Measurements from ENCODE around the gene TWIST1. TPM values are rescaled to one million over a fixed set of nuclear protein-coding genes. Genes with fewer than 3 reads are reported as not detected.

The TWIST1 gene
- total and polyA plus RNA-seq, 4 donors = 8.5 to 44.6 (median 12.1) TPM

GRCh38 chr7:19133886-19134285 lies 16.4 kb upstream of the TWIST1 start:
- Histone ChIP-seq H3K27me3 (ENCODE audit: control insufficient read depth in 1 of 2, insufficient read depth in 2 of 2, low read length in 1 of 2) (no peaks in the 10 kb centered on the region), H3K4me1 (ENCODE audit: control insufficient read depth in 1 of 2, insufficient read depth in 2 of 2, low read length in 2 of 2) (no peaks in the 10 kb centered on the region), H3K27ac (ENCODE audit: low read depth in 1 of 2, low read length in 2 of 2) (no peak overlapping the region), H3K9me3 (ENCODE audit: control insufficient read depth, low read length) (no peaks in the 10 kb centered on the region), H3K36me3 (ENCODE audit: control insufficient read depth in 1 of 2, insufficient read depth in 2 of 2, low read length in 1 of 2) (no peaks in the 10 kb centered on the region), H3K4me3 (ENCODE audit: low read length in 2 of 2) (no peak overlapping the region)
- intact Hi-C loops (cut with DNase I) = no loop called here
- ATAC-seq (ENCODE audit: low FRiP score) (no peak), DNase-seq (no peak)
- WGBS, 2 donors = 31 to 41% methylated on average over 4 of the region's 4 CpGs

GRCh38 chr7:19133390-19133789 lies 16.0 kb upstream of the TWIST1 start:
- Histone ChIP-seq H3K9me3 (ENCODE audit: control insufficient read depth, low read length) (no peaks in the 10 kb centered on the region), H3K4me3 (ENCODE audit: low read length in 2 of 2) (no peak overlapping the region), H3K4me1 (ENCODE audit: control insufficient read depth in 1 of 2, insufficient read depth in 2 of 2, low read length in 2 of 2) (no peaks in the 10 kb centered on the region), H3K27ac (ENCODE audit: low read depth in 1 of 2, low read length in 2 of 2) (no peak overlapping the region), H3K36me3 (ENCODE audit: control insufficient read depth in 1 of 2, insufficient read depth in 2 of 2, low read length in 1 of 2) (no peaks in the 10 kb centered on the region), H3K27me3 (ENCODE audit: control insufficient read depth in 1 of 2, insufficient read depth in 2 of 2, low read length in 1 of 2) (no peaks in the 10 kb centered on the region)
- intact Hi-C loops (cut with DNase I) = no loop called here
- WGBS, 2 donors = 70 to 73% methylated on average over 4 of the region's 4 CpGs
- ATAC-seq (ENCODE audit: low FRiP score) (no peak), DNase-seq (no peak)

- DNase-seq (no peak), ATAC-seq (ENCODE audit: low FRiP score) (no peak)
- intact Hi-C loops (cut with DNase I) = no loop called here
- H3K9me3 ChIP-seq (ENCODE audit: control insufficient read depth, low read length) = no peaks in the 10 kb centered on the region
- H3K27ac ChIP-seq (ENCODE audit: low read depth in 1 of 2, low read length in 2 of 2) = no peak overlapping the region
- H3K4me1 ChIP-seq (ENCODE audit: control insufficient read depth in 1 of 2, insufficient read depth in 2 of 2, low read length in 2 of 2) = no peaks in the 10 kb centered on the region
- H3K27me3 ChIP-seq (ENCODE audit: control insufficient read depth in 1 of 2, insufficient read depth in 2 of 2, low read length in 1 of 2) = no peaks in the 10 kb centered on the region
- no peak overlapping the region for H3K4me3 ChIP-seq (ENCODE audit: low read length in 2 of 2)
- WGBS, 2 donors = 42 to 71% methylated on average over 1 of the region's 1 CpG
- no peaks in the 10 kb centered on the region for H3K36me3 ChIP-seq (ENCODE audit: control insufficient read depth in 1 of 2, insufficient read depth in 2 of 2, low read length in 1 of 2)
Observed at GRCh38 chr7:19128856-19129255, 11.4 kb upstream of the TWIST1 start.

GRCh38 chr7:19121977-19122588 lies 4.6 kb upstream of the TWIST1 start:
- 56 to 67% methylated on average over 2 of the region's 2 CpGs for WGBS, 2 donors

DNA sequence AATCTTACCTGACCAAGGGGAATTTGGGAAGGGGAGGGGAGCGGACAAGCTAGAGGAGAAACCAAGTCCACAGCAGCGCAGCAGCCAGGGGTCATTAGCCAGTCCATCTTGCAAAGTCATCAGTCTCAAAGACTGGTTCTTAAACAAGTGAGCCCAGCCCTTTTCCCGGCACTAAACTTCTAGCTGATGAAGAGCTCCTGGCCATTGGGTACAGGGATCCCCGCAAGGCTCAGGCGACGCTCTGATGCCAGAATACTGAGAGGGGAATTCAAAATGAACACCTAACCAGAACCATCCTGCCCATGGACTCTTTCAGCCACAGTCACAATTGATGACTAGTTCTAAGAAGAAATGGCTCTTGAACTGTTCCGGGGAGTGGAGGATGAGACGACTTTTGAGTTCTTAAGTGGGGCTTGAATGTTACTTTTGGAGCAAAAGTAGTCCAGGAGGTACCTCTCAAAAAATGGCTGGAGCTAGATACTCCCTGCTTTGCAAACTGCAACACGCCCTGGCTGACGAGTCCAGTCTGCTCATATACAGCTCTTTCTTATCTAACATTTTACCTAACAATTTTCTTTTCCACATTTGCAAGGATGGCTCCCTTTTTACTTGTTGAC lies 2.5 kb upstream of the TWIST1 start:
- no peaks in the 10 kb centered on the region for H3K4me1 ChIP-seq (ENCODE audit: control insufficient read depth in 1 of 2, insufficient read depth in 2 of 2, low read length in 2 of 2)
- WGBS, 2 donors = 79 to 80% methylated on average over 10 of the region's 10 CpGs
- intact Hi-C loops (cut with DNase I) = loop anchor here (10.0 kb wide), 3 partner anchors 145 to 535 kb away; no protein-coding TSS in a partner anchor

More at GRCh38 chr7:19121977-19122588, 4.6 kb upstream of the TWIST1 start:
- Histone ChIP-seq H3K9me3 (ENCODE audit: control insufficient read depth, low read length) (no peaks in the 10 kb centered on the region), H3K36me3 (ENCODE audit: control insufficient read depth in 1 of 2, insufficient read depth in 2 of 2, low read length in 1 of 2) (no peaks in the 10 kb centered on the region), H3K4me3 (ENCODE audit: low read length in 2 of 2) (no peak overlapping the region), H3K27ac (ENCODE audit: low read depth in 1 of 2, low read length in 2 of 2) (no peak overlapping the region), H3K4me1 (ENCODE audit: control insufficient read depth in 1 of 2, insufficient read depth in 2 of 2, low read length in 2 of 2) (no peaks in the 10 kb centered on the region), H3K27me3 (ENCODE audit: control insufficient read depth in 1 of 2, insufficient read depth in 2 of 2, low read length in 1 of 2) (no peaks in the 10 kb centered on the region)
- no peak for ATAC-seq (ENCODE audit: low FRiP score)
- DNase-seq = no peak
- intact Hi-C loops (cut with DNase I) = no loop called here

GRCh38 chr7:19119372-19119771 lies 1.9 kb upstream of the TWIST1 start:
- H3K4me3 ChIP-seq (ENCODE audit: low read length in 2 of 2) = no peak overlapping the region
- no peak overlapping the region for H3K27ac ChIP-seq (ENCODE audit: low read depth in 1 of 2, low read length in 2 of 2)
- H3K9me3 ChIP-seq (ENCODE audit: control insufficient read depth, low read length) = no peaks in the 10 kb centered on the region
- H3K36me3 ChIP-seq (ENCODE audit: control insufficient read depth in 1 of 2, insufficient read depth in 2 of 2, low read length in 1 of 2) = no peaks in the 10 kb centered on the region
- H3K27me3 ChIP-seq (ENCODE audit: control insufficient read depth in 1 of 2, insufficient read depth in 2 of 2, low read length in 1 of 2) = no peaks in the 10 kb centered on the region
- H3K4me1 ChIP-seq (ENCODE audit: control insufficient read depth in 1 of 2, insufficient read depth in 2 of 2, low read length in 2 of 2) = no peaks in the 10 kb centered on the region
- intact Hi-C loops (cut with DNase I) = loop anchor here (10.0 kb wide), 3 partner anchors 145 to 535 kb away; no protein-coding TSS in a partner anchor
- no peak for ATAC-seq (ENCODE audit: low FRiP score)
- WGBS, 2 donors = 86 to 89% methylated on average over 8 of the region's 8 CpGs
- DNase-seq = no peak

More for the DNA sequence above, 2.5 kb upstream of the TWIST1 start:
- H3K9me3 ChIP-seq (ENCODE audit: control insufficient read depth, low read length) = no peaks in the 10 kb centered on the region
- no peak for DNase-seq
- H3K4me3 ChIP-seq (ENCODE audit: low read length in 2 of 2) = no peak overlapping the region
- H3K27me3 ChIP-seq (ENCODE audit: control insufficient read depth in 1 of 2, insufficient read depth in 2 of 2, low read length in 1 of 2) = no peaks in the 10 kb centered on the region
- ATAC-seq (ENCODE audit: low FRiP score) = no peak
- no peaks in the 10 kb centered on the region for H3K36me3 ChIP-seq (ENCODE audit: control insufficient read depth in 1 of 2, insufficient read depth in 2 of 2, low read length in 1 of 2)
- no peak overlapping the region for H3K27ac ChIP-seq (ENCODE audit: low read depth in 1 of 2, low read length in 2 of 2)

- ATAC-seq (ENCODE audit: low FRiP score) = no peak
- WGBS, 2 donors = 77% methylated on average over 28 of the region's 28 CpGs
- Histone ChIP-seq H3K4me1 (ENCODE audit: control insufficient read depth in 1 of 2, insufficient read depth in 2 of 2, low read length in 2 of 2) (no peaks in the 10 kb centered on the region), H3K36me3 (ENCODE audit: control insufficient read depth in 1 of 2, insufficient read depth in 2 of 2, low read length in 1 of 2) (no peaks in the 10 kb centered on the region), H3K27ac (ENCODE audit: low read depth in 1 of 2, low read length in 2 of 2) (no peak overlapping the region), H3K27me3 (ENCODE audit: control insufficient read depth in 1 of 2, insufficient read depth in 2 of 2, low read length in 1 of 2) (no peaks in the 10 kb centered on the region), H3K4me3 (ENCODE audit: low read length in 2 of 2) (no peak overlapping the region), H3K9me3 (ENCODE audit: control insufficient read depth, low read length) (no peaks in the 10 kb centered on the region)
- DNase-seq = peak in 1 of 2 donors; percentile 72
- intact Hi-C loops (cut with DNase I) = loop anchor here (10.0 kb wide), 3 partner anchors 144 to 534 kb away; no protein-coding TSS in a partner anchor
Observed at GRCh38 chr7:19118636-19119371, 1.4 kb upstream of the TWIST1 start.

DNA sequence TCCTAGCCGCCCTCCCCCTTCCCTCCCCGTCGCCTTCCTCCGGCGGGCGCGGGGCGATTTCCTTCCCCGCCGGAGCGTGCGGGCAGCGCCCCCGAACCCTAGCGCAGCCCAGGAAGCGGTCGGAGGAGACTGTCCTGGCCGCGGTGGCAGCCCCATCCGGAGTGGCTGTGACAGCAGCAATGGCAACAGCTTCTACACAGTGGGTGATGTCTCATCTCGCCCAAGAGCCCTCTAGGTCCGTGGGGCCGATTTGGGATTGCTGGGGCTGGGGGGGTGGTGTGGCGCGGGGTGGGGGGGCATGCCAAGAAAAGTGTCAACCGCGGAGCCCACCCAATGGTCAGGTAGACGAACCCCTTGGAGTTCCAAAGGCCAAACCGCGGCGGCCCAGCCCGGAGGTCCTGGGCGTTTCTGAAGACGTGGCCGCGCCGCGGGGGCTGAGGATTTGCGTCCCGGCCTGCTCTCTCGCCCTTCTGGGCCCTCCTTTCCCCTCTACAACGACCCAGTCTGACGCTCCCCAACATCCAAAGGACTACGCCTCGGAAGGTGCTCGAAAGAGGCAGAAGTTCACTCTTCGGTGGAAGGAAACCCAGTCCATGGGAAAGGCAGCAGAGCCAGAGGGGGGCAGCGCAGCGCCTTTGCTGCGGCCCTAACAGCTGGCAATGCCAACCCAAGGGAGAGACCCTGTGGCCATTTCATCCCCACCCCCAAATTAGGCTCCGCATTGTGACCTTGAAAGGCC lies 603 bp upstream of the TWIST1 start:
- ATAC-seq (ENCODE audit: low FRiP score) = peak; percentile 69

More for the DNA sequence above, 603 bp upstream of the TWIST1 start:
- intact Hi-C loops (cut with DNase I) = loop anchor here (10.0 kb wide), 3 partner anchors 143 to 533 kb away; no protein-coding TSS in a partner anchor
- H3K36me3 ChIP-seq (ENCODE audit: control insufficient read depth in 1 of 2, insufficient read depth in 2 of 2, low read length in 1 of 2) = no peaks in the 10 kb centered on the region
- peak overlapping the region; percentile 68 to 90 for H3K4me3 ChIP-seq (ENCODE audit: low read length in 2 of 2)
- no peaks in the 10 kb centered on the region for H3K27me3 ChIP-seq (ENCODE audit: control insufficient read depth in 1 of 2, insufficient read depth in 2 of 2, low read length in 1 of 2)
- DNase-seq = peak; percentile 44 to 76
- peak overlapping the region in 1 of 2 donors; percentile 43 for H3K27ac ChIP-seq (ENCODE audit: low read depth in 1 of 2, low read length in 2 of 2)
- H3K4me1 ChIP-seq (ENCODE audit: control insufficient read depth in 1 of 2, insufficient read depth in 2 of 2, low read length in 2 of 2) = no peaks in the 10 kb centered on the region
- H3K9me3 ChIP-seq (ENCODE audit: control insufficient read depth, low read length) = no peaks in the 10 kb centered on the region
- whole genome bisulfite sequencing, 2 donors = 4% methylated on average over 46 to 51 of the region's 51 CpGs

All from aorta (tissue), 5 donors.